Fibroblast of mammary gland (primary cell): ENCODE data around the gene FUS.

Experiments used
- DNase-seq: peaks from one replicate; pipeline ENCODE4 v3.0.0-alpha.2; 2010; ENCODE audit warnings: low read depth
- H3K4me3 ChIP-seq: 2 replicates; pipeline ENCODE4 v1.5.1; 2011; ENCODE audit warnings: low read depth, mild to moderate bottlenecking, low read length, moderate library complexity; ENCODE audit not compliant: control insufficient read depth
- CTCF ChIP-seq: conservative IDR thresholded peaks from 2 replicates; pipeline ENCODE4 v1.5.1; 2011; ENCODE audit warnings: low read depth, low read length, inconsistent platforms; ENCODE audit not compliant: control insufficient read depth, insufficient read depth

The FUS gene

DNA sequence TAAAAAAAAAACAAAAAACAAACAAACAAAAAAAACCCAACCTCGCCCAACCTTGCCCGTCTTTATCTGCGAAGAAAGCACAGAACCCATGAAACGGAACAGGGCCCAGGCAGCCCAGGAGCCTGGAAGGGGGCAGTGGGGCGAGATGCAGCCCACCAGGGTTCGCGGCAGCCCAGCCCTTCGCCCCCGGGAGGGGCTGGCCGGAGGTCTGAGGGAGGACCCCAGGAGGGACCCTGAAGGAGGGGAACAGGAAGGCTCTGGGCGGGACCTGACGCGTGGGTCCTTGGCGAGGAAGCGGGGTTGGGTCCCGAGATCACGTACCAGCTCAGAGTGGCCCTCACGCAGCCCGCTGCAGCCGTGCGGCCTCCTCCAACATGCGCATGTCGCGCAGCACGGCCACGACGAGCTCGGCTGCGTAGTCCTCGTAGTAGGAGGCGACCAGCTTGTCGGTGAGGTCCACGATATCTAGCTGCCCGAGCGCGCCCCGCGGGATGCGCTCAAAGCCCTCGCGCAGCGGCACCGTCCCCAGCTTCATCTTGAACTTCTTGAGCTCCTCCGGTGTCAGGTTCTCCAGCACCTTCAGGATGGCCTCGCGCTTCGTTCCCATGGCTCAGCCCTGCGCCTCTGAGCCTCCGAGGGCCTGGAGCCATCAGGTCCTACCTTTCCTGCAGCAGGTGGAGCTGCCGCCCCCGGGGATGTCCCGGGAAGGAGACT lies 36.6 kb downstream of the FUS start, which contains the start of gene PYDC1:
TSS of gene PYDC1 (minus strand) at position 714 of the 714 bp plus-strand sequence. CDS start at position 607, 107 bp downstream.
- DNase-seq: no peak
- H3K4me3 ChIP-seq: no peak within 1 kb of the TSS

DNA sequence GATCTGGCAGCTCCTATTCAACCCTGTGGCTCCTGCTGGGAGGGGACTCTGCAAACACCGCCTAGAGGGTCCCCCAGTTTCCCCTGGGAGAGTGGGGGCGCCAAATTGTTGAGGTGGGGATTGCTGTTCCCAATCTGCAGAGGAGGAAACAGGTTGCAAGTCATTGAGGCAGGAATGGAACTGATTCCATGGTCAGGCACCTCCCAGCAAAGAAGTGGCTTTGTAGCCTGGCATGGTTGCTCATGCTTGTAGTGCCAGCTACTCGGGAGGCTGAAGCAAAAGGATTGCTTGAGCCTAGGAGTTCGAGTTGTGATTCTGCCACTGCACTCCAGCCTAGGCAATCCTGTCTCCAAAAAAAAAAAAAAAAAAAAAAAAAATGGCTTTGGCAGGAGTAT lies 37.2 kb downstream of the FUS start:
- no peak for TF ChIP-seq CTCF
- no peak overlapping the region for H3K4me3 ChIP-seq

More for the DNA sequence above, 36.6 kb downstream of the FUS start, which contains the start of gene PYDC1:
- no peak for TF ChIP-seq CTCF

DNA sequence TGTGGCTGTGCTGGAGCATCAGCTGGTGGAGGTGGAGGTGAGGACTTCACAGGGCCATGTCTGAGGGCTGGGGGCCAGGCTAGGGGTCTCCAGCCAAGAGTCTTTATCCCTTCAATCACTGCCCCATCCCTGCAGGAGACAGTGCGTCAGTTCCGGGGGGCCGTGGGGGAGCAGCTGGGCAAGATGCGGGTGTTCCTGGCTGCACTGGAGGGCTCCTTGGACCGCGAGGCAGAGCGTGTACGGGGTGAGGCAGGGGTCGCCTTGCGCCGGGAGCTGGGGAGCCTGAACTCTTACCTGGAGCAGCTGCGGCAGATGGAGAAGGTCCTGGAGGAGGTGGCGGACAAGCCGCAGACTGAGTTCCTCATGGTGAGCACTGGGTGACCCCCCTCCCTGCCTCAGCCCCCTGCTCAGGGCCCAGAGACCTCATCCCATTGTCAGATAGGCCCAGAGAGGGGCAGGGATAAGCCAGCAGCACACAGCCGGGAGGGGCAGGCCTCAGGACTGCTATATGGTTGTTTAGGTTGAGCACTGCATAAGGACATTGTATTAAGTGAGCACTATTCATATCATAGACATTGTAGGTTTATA lies 39.3 kb downstream of the FUS start:
- TF ChIP-seq CTCF: no peak
- DNase-seq: no peak
- no peak overlapping the region for H3K4me3 ChIP-seq

More for the DNA sequence above, 37.2 kb downstream of the FUS start:
- DNase-seq: no peak

GRCh38 chr16:31221357-31222160 lies 41.6 kb downstream of the FUS start:
- DNase-seq: no peak
- H3K4me3 ChIP-seq: no peak overlapping the region
- no peak for TF ChIP-seq CTCF

- no peak for DNase-seq
- no peak for TF ChIP-seq CTCF
These were observed 43.1 kb downstream of the FUS start for GRCh38 chr16:31223044-31223443.

GRCh38 chr16:31224092-31224955 lies 44.4 kb downstream of the FUS start:
- TF ChIP-seq CTCF: no peak
- no peak overlapping the region for H3K4me3 ChIP-seq
- DNase-seq: no peak

More at GRCh38 chr16:31223044-31223443, 43.1 kb downstream of the FUS start:
- H3K4me3 ChIP-seq: no peak overlapping the region
